Caco-2 (cell line): Measurements from ENCODE around the gene GGT5. TPM values are rescaled to one million over a fixed set of nuclear protein-coding genes. Genes with fewer than 3 reads are reported as not detected.

Experiments used
- BruUV-seq: library from RNA; stranded (reverse); fragments of 400-500 nt; replicated peaks from 2 replicates; lab custom pipeline; 2021; lab: Mats Ljungman, UMichigan
- CTCF ChIA-PET: fragments of 300-600 bp; sonication (Branson Sonifier 250); formaldehyde crosslinking; loops from one replicate; lab custom pipeline; 2022; ENCODE audit warnings: antibody characterized with exemption; lab: Charles Lee
- POLR2A ChIA-PET: fragments of 300-600 bp; sonication (Branson Sonifier 250); formaldehyde crosslinking; loops from one replicate; lab custom pipeline; 2022; ENCODE audit warnings: antibody characterized with exemption; lab: Charles Lee
- DNase-seq, 2 experiments: peaks; one replicate each; pipeline versions ENCODE4 v3.0.0 to v3.0.0-alpha.2; 2020 to 2022
- H3K27me3 ChIP-seq: replicated peaks from 2 replicates; pipeline ENCODE4 v1.6.0; 2011; ENCODE audit warnings: low read length; ENCODE audit not compliant: control insufficient read depth, insufficient read depth
- H3K36me3 ChIP-seq: 2 replicates; pipeline ENCODE4 v1.5.1; 2011; ENCODE audit warnings: low read length; ENCODE audit not compliant: control insufficient read depth, insufficient read depth
- H3K4me1 ChIP-seq: fragments of 250-450 bp; sonication (Bioruptor Pico); 2 replicates; pipeline ENCODE4 v1.5.1; 2020; ENCODE audit warnings: mild to moderate bottlenecking
- H3K4me3 ChIP-seq: 2 replicates; pipeline ENCODE4 v1.5.1; 2011; ENCODE audit warnings: low read depth, mild to moderate bottlenecking, control low read depth, low read length
- H3K9me3 ChIP-seq: fragments of 250-450 bp; sonication (Bioruptor Pico); 2 replicates; pipeline ENCODE4 v1.5.1; 2020; ENCODE audit warnings: mild to moderate bottlenecking, moderate library complexity
- H3K27ac Mint-ChIP-seq: one replicate; pipeline ENCODE4 v1.8.0; 2022; ENCODE audit warnings: mixed read lengths; ENCODE audit not compliant: unreplicated experiment
- H3K27me3 Mint-ChIP-seq: one replicate; pipeline ENCODE4 v1.8.0; 2022; ENCODE audit warnings: mixed read lengths; ENCODE audit not compliant: insufficient read depth, unreplicated experiment
- H3K36me3 Mint-ChIP-seq: one replicate; pipeline ENCODE4 v1.8.0; 2022; ENCODE audit warnings: mild to moderate bottlenecking, mixed read lengths; ENCODE audit not compliant: insufficient read depth, unreplicated experiment
- H3K4me1 Mint-ChIP-seq: one replicate; pipeline ENCODE4 v1.8.0; 2022; ENCODE audit warnings: low read depth, mixed read lengths; ENCODE audit not compliant: unreplicated experiment
- H3K4me3 Mint-ChIP-seq: one replicate; pipeline ENCODE4 v1.8.0; 2022; ENCODE audit warnings: mild to moderate bottlenecking, moderate library complexity, mixed read lengths; ENCODE audit not compliant: unreplicated experiment
- H3K9me3 Mint-ChIP-seq: one replicate; pipeline ENCODE4 v1.8.0; 2022; ENCODE audit warnings: mixed read lengths; ENCODE audit not compliant: unreplicated experiment
- CTCF ChIP-seq, 2 experiments: fragments of 200-600 bp in 1 of 2; IDR thresholded peaks; 1 replicate in 1 of 2; 2 replicates in 1 of 2; pipeline versions ENCODE4 v1.5.1 to v1.8.0; 2011 to 2022; ENCODE audit warnings: antibody characterized with exemption in 1 of 2, control low read depth in 1 of 2, inconsistent platforms in 1 of 2, low read depth in 1 of 2, low read length in 1 of 2, mild to moderate bottlenecking in 1 of 2, moderate library complexity in 1 of 2; ENCODE audit not compliant: insufficient read depth in 1 of 2, severe bottlenecking in 1 of 2, unreplicated experiment in 1 of 2
- intact Hi-C: fragments of 100-400 bp; cut with micrococcal nuclease; formaldehyde crosslinking; loops from one replicate; pipeline ENCODE4 v1.10.0; 2022; ENCODE audit not compliant: unreplicated experiment
- total RNA-seq: library from RNA; stranded (reverse); gene quantifications from 2 replicates; pipeline ENCODE4 v1.2.3, GENCODE V29; 2022

GGT5 gene
- total RNA-seq, 1 experiment from 2014 or later, result 0.66 TPM

GRCh38 chr22:24225044-24225601 is 19.8 kb downstream of the GGT5 start:
- no peak overlapping the region for H3K27ac Mint-ChIP-seq
- Histone ChIP-seq H3K27me3 (no peaks in the 10 kb centered on the region), H3K4me3 (no peak overlapping the region), H3K9me3 (0 out of 2 replicates have a peak, but pooled peaks cover 7% of the 10 kb centered on the region), H3K36me3 (no peaks in the 10 kb centered on the region), H3K4me1 (no peaks in the 10 kb centered on the region)
- H3K4me3 Mint-ChIP-seq, result no peak overlapping the region
- no peaks in the 10 kb centered on the region for H3K36me3 Mint-ChIP-seq
- ChIA-PET CTCF (interaction anchor here (0.8 kb wide), 1 partner anchor 22 kb away, joined by 3 read pairs; no protein-coding TSS in a partner anchor), POLR2A (no interaction called here)
- intact Hi-C loops, result no loop called here
- no peak for DNase-seq
- TF ChIP-seq CTCF (IDR thresholded peaks at IDR 0.05; ENCODE audit: insufficient read depth in 1 of 2, low read depth in 1 of 2, low read length in 1 of 2, severe bottlenecking in 1 of 2, unreplicated experiment in 1 of 2), result no peak
- H3K27me3 Mint-ChIP-seq, result no peaks in the 10 kb centered on the region
- peaks cover 10% of the 10 kb centered on the region for H3K9me3 Mint-ChIP-seq
- no peaks in the 10 kb centered on the region for H3K4me1 Mint-ChIP-seq
- no TSS peak for BruUV-seq

- no peak overlapping the region for H3K4me3 Mint-ChIP-seq
- no peak for DNase-seq
- H3K27ac Mint-ChIP-seq, result no peak overlapping the region
- no peaks in the 10 kb centered on the region for H3K4me1 ChIP-seq
- 0 out of 2 replicates have a peak, but pooled peaks cover 7% of the 10 kb centered on the region for H3K9me3 ChIP-seq
- BruUV-seq, result no TSS peak
- H3K9me3 Mint-ChIP-seq, result peaks cover 10% of the 10 kb centered on the region
- no peak for TF ChIP-seq CTCF (IDR thresholded peaks at IDR 0.05; ENCODE audit: insufficient read depth in 1 of 2, low read depth in 1 of 2, low read length in 1 of 2, severe bottlenecking in 1 of 2, unreplicated experiment in 1 of 2)
- no peak overlapping the region for H3K4me3 ChIP-seq
- no peaks in the 10 kb centered on the region for H3K4me1 Mint-ChIP-seq
- H3K27me3 Mint-ChIP-seq, result no peaks in the 10 kb centered on the region
- no peaks in the 10 kb centered on the region for H3K27me3 ChIP-seq
- H3K36me3 ChIP-seq, result no peaks in the 10 kb centered on the region
- H3K36me3 Mint-ChIP-seq, result no peaks in the 10 kb centered on the region
- ChIA-PET CTCF (interaction anchor here (0.8 kb wide), 1 partner anchor 23 kb away, joined by 3 read pairs; no protein-coding TSS in a partner anchor), POLR2A (no interaction called here)
- intact Hi-C loops, result no loop called here
Observed at GRCh38 chr22:24224468-24224867, 20.4 kb downstream of the GGT5 start.

GRCh38 chr22:24219750-24220149 is 25.1 kb downstream of the GGT5 start:
- TF ChIP-seq CTCF (IDR thresholded peaks at IDR 0.05; ENCODE audit: insufficient read depth in 1 of 2, low read depth in 1 of 2, low read length in 1 of 2, severe bottlenecking in 1 of 2, unreplicated experiment in 1 of 2), result no peak
- ChIA-PET CTCF (no interaction called here), POLR2A (no interaction called here)
- Histone ChIP-seq H3K27me3 (no peaks in the 10 kb centered on the region), H3K4me3 (no peak overlapping the region), H3K36me3 (no peaks in the 10 kb centered on the region), H3K9me3 (0 out of 2 replicates have a peak, but pooled peaks cover 2% of the 10 kb centered on the region), H3K4me1 (no peaks in the 10 kb centered on the region)
- no peaks in the 10 kb centered on the region for H3K9me3 Mint-ChIP-seq
- H3K27me3 Mint-ChIP-seq, result no peaks in the 10 kb centered on the region
- no peak overlapping the region for H3K27ac Mint-ChIP-seq
- no peaks in the 10 kb centered on the region for H3K36me3 Mint-ChIP-seq
- no peaks in the 10 kb centered on the region for H3K4me1 Mint-ChIP-seq
- no peak overlapping the region for H3K4me3 Mint-ChIP-seq
- no TSS peak for BruUV-seq
- DNase-seq, result no peak
- intact Hi-C loops, result no loop called here
